ACC112 (cell line): ENCODE data around the gene SLC30A2.

Experiments used
- H2AFZ ChIP-seq: fragments of 200-600 bp; sonication (generic); one replicate; pipeline ENCODE4 v1.6.0; 2017; ENCODE audit warnings: antibody characterized with exemption, low read length; ENCODE audit not compliant: unreplicated experiment
- H3K27ac ChIP-seq: fragments of 200-600 bp; sonication (generic); 2 replicates; pipeline ENCODE4 v1.5.1; 2014; ENCODE audit warnings: low read depth, mild to moderate bottlenecking, antibody characterized with exemption, low read length, moderate library complexity
- H3K27me3 ChIP-seq: fragments of 200-600 bp; sonication (generic); 2 replicates; pipeline ENCODE4 v1.6.1; 2014; ENCODE audit warnings: mild to moderate bottlenecking, antibody characterized with exemption, low read length, moderate library complexity, mixed read lengths; ENCODE audit not compliant: insufficient read depth
- H3K36me3 ChIP-seq: fragments of 200-600 bp; sonication (generic); 2 replicates; pipeline ENCODE4 v1.6.1; 2016; ENCODE audit warnings: mild to moderate bottlenecking, antibody characterized with exemption, low read length, moderate library complexity, mixed read lengths; ENCODE audit not compliant: insufficient read depth
- H3K4me1 ChIP-seq: fragments of 200-600 bp; sonication (generic); one replicate; pipeline ENCODE4 v1.6.1; 2016; ENCODE audit warnings: low read length, mixed read lengths; ENCODE audit not compliant: insufficient read depth, unreplicated experiment, control insufficient read depth
- H3K4me3 ChIP-seq: fragments of 200-600 bp; sonication (generic); 2 replicates; pipeline ENCODE4 v1.5.1; 2014; ENCODE audit warnings: mild to moderate bottlenecking, low read depth, low read length
- H3K79me2 ChIP-seq: fragments of 200-600 bp; sonication (generic); one replicate; pipeline ENCODE4 v1.6.0; 2016; ENCODE audit warnings: low read length; ENCODE audit not compliant: control insufficient read depth, unreplicated experiment, insufficient read depth

SLC30A2 gene

DNA sequence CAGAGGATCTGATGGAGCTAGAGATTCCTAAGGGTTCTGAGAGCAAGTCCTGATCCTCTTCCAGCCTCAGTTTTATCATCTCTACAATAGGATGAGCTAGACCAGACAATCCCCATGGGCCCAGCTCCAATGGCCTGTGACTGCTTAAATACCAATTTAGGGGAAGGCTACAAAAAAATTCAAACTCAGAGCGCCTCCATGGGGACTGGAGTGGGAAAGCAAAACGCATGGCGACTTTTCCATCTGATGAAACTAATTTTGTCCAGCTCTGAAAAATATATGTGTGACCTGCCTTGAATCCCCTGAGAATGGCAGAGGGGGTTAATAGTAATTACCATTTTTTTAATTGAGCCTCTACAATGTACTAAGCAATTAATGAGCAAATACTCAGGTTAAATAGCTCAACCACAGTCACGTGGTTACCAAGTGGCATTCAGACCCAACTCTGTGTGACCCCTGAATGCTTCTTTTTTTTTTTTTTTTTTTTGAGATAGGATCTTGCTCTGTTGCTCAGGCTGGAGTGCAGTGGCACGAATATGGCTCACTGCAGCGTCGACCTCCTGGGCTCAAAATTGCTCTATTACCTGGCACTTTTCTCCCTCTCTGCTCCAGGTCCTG lies 15.9 kb downstream of the SLC30A2 start:
- Histone ChIP-seq H3K4me1 (peaks cover 4% of the 10 kb centered on the region), H3K4me3 (no peak overlapping the region), H3K36me3 (no peaks in the 10 kb centered on the region), H3K79me2 (no peaks in the 10 kb centered on the region), H3K27me3 (no peaks in the 10 kb centered on the region), H2AFZ (no peak overlapping the region), H3K27ac (no peak overlapping the region)

DNA sequence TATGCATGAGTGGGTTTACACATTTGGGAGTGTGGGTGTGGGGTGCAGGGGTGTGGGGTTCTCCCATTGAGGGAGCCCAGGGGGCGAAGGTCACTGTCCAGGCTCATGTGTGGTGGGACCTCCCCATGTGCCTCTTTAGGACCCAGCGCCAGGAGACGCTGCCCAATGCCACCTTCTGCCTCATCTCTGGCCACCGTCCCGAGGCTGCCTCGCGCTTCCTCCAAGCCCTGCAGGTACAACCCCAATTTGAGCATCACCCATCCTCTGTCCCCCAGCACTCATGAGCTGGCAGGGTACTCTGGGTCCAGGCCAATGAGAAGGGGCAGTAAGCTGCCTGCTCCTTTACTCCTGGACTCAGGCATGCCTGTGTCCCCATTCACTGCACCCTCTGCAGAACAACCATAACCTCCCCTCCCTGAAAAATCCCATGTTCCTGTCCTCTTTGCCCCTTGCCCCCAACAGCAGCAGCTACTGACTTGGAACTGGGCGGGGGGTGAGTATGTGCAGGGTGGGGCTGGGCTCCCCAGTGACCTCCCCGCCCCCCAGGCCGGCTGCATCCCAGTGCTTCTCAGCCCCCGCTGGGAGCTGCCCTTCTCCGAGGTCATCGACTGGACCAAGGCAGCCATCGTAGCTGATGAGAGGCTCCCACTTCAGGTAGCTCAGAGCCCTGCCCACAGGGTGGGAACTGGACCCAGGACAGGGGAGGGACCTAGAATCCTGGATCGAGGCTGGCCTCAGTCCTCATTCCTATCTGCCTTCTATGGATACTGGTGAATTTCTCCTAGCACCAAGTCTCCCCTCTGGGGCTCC lies 16.7 kb downstream of the SLC30A2 start:
- Histone ChIP-seq H3K4me3 (no peak overlapping the region), H3K36me3 (no peaks in the 10 kb centered on the region), H3K27ac (no peak overlapping the region), H2AFZ (no peak overlapping the region), H3K79me2 (no peaks in the 10 kb centered on the region), H3K27me3 (no peaks in the 10 kb centered on the region), H3K4me1 (peaks cover 4% of the 10 kb centered on the region)

DNA sequence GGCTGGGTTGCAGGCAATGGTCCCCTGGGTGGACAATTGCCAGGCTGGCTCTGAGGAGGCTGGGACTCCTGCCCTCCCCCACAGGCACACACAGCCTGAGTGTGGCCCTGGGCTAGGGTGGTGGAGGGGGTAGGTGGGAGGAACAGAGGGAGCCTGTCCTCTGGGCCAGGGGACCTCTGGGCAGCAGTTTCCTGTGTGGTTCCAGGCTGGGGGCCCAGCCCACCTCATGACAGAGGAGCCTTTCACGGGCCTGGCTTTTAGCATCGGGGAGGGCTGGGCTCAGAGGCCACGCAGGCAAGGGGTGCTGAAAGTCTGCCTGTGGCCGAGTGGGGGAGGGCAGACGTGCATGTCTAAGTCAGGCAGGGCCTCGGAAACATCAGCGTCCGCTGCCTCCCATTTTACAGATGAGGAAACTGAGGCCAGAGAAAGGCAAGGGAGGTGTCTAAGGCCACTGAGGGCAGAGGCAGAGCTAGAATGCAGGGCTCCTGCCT lies 17.4 kb downstream of the SLC30A2 start:
- Histone ChIP-seq H3K27ac (no peak overlapping the region), H3K27me3 (no peaks in the 10 kb centered on the region), H3K4me3 (no peak overlapping the region), H3K79me2 (no peaks in the 10 kb centered on the region), H3K36me3 (no peaks in the 10 kb centered on the region), H3K4me1 (peaks cover 4% of the 10 kb centered on the region), H2AFZ (no peak overlapping the region)

DNA sequence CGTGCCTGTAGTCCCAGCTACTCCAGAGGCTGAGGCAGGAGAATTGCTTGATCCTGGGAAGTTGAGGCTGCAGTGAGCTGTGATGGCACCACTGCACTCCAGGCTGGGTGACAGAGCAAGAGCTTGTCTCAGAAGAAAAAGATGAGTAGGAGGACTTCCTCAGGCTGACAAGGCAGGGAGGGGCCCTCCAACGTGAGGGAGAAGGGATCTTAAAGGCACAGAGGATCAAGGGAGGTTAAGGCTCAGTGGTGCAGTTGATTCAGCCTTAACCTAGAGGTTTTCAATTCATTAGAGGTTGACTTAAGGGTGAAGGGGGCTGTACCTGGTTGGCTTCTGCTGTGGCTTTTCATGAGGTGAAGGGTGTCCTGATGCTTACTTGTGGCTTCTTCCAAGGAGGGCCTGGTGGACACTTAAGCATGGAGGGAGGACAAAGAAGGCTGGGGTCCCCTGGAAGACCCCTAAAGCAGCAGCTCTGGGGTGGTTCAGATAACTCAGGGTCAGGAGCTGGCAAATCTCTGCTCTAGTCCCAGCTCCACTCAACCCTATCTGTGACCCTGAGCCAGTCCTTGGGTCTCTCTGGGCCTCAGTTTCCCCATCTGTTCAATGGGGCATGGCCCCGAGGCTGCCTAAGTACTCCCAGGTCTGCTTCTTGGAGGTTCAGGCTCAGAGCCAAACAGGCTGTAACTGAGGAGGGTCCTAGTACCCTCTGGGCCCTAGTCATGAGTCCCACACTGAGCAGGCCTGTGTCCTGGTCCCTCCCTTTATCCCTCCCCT lies 18.0 kb downstream of the SLC30A2 start:
- Histone ChIP-seq H3K4me3 (no peak overlapping the region), H3K36me3 (no peaks in the 10 kb centered on the region), H3K27ac (no peak overlapping the region), H2AFZ (no peak overlapping the region), H3K4me1 (peaks cover 4% of the 10 kb centered on the region), H3K79me2 (no peaks in the 10 kb centered on the region), H3K27me3 (no peaks in the 10 kb centered on the region)

DNA sequence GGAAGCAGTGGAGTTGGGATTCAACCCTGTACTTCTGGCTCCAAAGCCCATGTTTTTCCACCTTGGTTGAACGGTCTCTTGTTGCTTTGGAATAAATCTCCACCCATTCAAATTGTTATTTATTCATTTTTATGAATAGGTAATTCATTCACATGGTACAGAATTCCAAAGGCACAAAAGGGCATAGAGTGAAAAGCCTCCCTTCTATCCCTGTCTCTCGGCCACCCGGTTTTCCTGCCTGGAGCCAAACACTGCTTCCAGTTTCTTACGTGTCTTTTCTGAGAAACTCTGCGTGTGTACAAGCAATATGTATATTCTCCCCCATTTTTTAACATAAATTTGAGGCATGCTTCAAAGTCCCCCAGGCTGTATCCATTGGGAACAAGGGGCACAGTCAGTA lies 20.4 kb downstream of the SLC30A2 start:
- Histone ChIP-seq H3K79me2 (no peaks in the 10 kb centered on the region), H3K36me3 (no peaks in the 10 kb centered on the region), H3K27ac (no peak overlapping the region), H3K4me3 (no peak overlapping the region), H3K4me1 (peaks cover 11% of the 10 kb centered on the region), H3K27me3 (no peaks in the 10 kb centered on the region), H2AFZ (no peak overlapping the region)

DNA sequence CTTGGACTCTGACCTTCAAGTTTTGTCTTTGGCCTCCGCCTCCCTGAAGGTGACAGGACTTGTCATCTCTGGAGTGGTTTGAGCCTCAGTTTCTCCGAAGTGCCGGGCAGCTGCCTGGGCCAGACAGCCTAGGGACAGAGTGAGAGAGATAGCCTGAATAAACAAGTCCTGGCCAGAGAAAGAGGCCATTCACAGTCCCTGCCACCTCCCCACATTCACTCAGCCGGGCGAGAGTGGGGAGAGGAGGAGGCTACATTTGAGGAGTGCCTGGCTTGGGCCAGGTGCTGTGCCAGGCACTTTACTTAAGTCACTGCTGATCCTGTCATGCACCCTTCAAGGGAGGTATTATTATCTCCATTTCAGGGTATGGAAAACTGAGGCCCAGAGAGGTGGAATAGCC lies 20.9 kb downstream of the SLC30A2 start:
- no peak overlapping the region for H3K4me3 ChIP-seq

DNA sequence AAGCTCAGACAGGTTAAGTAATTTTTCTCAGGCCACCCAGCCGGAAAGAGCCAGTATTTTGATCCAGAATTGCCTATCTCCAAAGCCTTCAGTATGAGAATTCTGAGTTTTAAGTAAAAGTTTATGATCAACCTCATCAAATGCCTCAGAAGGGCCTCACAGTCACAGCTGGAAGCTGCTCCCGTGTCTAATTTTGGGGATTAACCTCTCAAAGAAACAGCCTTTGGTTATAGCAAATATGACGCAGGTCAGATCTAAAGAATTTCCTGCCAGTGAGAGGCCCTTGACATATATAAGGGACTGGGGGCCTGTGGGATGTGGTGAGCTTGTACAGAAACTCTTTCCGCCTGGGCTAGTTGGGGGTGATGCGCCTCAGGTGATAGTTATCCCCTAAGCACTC lies 22.1 kb downstream of the SLC30A2 start:
- H2AFZ ChIP-seq: no peak overlapping the region
- H3K4me3 ChIP-seq: no peak overlapping the region
- no peaks in the 10 kb centered on the region for H3K79me2 ChIP-seq
- H3K27me3 ChIP-seq: no peaks in the 10 kb centered on the region
- H3K4me1 ChIP-seq: peaks cover 24% of the 10 kb centered on the region
- H3K36me3 ChIP-seq: no peaks in the 10 kb centered on the region
- no peak overlapping the region for H3K27ac ChIP-seq

More for the DNA sequence above, 20.9 kb downstream of the SLC30A2 start:
- Histone ChIP-seq H2AFZ (no peak overlapping the region), H3K79me2 (no peaks in the 10 kb centered on the region), H3K27me3 (no peaks in the 10 kb centered on the region), H3K27ac (no peak overlapping the region), H3K4me1 (peaks cover 16% of the 10 kb centered on the region), H3K36me3 (no peaks in the 10 kb centered on the region)

DNA sequence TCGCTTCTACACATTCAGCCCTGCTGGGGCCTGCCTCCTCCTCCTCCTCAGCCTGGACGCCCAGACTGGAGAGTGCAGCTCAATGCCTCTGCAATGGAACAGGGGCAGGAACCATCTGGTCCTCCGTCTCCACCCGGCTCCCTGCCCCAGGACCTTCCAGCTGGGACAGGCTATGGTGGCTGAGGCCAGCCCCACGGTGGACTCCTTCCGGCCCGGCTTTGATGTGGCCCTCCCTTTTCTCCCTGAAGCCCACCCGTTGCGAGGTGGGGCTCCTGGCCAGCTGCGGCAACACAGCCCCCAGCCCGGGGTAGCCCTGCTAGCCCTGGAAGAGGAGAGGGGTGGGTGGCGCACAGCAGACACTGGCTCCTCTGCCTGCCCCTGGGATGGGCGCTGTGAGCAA lies 22.9 kb downstream of the SLC30A2 start:
- no peaks in the 10 kb centered on the region for H3K27me3 ChIP-seq
- H3K36me3 ChIP-seq: no peaks in the 10 kb centered on the region
- H3K27ac ChIP-seq: no peak overlapping the region
- H3K4me1 ChIP-seq: peaks cover 24% of the 10 kb centered on the region
- H3K79me2 ChIP-seq: no peaks in the 10 kb centered on the region
- no peak overlapping the region for H3K4me3 ChIP-seq
- no peak overlapping the region for H2AFZ ChIP-seq

DNA sequence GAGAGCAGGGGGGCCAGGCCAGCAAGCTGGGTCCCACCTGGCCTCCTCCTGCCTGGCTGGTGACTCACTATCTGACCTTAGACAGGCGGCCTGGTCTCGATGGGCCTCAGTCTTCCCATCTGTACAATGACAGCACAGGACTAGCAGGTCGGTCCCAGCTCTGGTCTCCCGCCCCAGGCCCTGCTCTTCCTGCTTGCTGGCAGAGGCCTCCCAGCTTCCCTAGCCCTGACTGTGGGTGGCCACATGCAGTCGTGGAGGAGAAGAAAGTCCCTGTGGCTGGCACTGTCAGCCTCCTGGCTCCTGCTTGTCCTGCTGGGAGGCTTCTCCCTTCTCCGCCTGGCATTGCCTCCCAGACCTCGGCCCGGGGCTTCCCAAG lies 23.5 kb downstream of the SLC30A2 start:
- Histone ChIP-seq H3K4me1 (peaks cover 20% of the 10 kb centered on the region), H3K27ac (no peak overlapping the region), H3K4me3 (no peak overlapping the region), H3K36me3 (no peaks in the 10 kb centered on the region), H3K79me2 (no peaks in the 10 kb centered on the region), H2AFZ (no peak overlapping the region), H3K27me3 (no peaks in the 10 kb centered on the region)

DNA sequence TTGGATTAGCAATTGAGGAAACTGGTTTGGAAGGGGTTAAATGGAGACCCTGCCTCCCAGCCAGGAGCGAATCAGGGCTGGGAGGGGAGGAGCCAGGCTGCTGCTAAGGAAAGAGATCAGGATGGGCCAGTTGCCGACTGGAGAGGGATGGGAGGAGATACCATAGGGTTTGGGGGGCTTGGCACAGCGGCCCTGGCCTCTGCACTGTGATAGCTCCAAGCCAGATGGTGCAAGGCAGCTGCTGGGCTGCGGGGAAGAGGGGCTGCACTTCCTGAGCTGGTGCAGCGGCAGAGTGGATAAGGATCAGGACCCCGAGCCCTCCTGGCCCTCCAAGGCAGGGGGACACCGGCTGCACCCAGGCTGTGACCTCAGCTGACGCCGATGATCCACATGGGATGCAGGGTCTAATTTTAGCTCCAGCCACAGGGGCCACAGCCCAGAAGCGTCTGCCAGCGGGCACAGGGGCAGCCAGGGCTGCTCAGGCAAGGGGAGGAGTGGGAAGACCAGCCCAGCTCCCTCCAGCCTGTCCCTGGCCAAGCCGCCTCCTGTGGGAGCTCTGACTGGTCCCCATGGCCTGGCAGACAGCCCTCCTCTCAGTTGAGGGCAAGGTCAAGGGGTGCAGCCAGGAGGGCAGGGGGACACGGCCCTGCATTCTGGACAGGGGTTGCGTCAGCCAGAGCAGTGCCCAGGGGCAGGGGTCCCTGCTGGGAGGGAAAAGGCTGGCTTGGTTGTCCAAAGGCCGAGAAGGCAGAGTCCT lies 24.1 kb downstream of the SLC30A2 start, which contains the start of gene EXTL1:
EXTL1 (plus strand) TSS at position 129 of the 757 bp plus-strand sequence. CDS start 872 bp downstream, outside the sequence.
- Histone ChIP-seq H3K27me3 (no peaks in the 10 kb centered on the region), H3K4me3 (no peak within 1 kb of the TSS), H3K4me1 (peaks cover 20% of the 10 kb centered on the region), H2AFZ (no peak within 1 kb of the TSS), H3K79me2 (no peaks in the 10 kb centered on the region), H3K27ac (no peak within 1 kb of the TSS), H3K36me3 (no peaks in the 10 kb centered on the region)
